NCI-H2171 treated with DMSO at 0.1 percent for 48 hours (cell line): ENCODE data around the gene MAEA.
A peak's percentile ranks its signal among the peaks of the same experiment; 100 is the strongest.

ENCODE experiments used
- DNase-seq: peaks from one replicate; lab custom pipeline; 2025; lab: John Stamatoyannopoulos, UW

MAEA gene

GRCh38 chr4:1289207-1290164 lies at the start of gene MAEA:
MAEA (plus strand) TSS chr4:1289891; CDS start chr4:1289914, 23 bp downstream.
- peak; percentile 88 for DNase-seq

- no peak for DNase-seq
These were observed 49.8 kb upstream of the MAEA start for GRCh38 chr4:1239950-1240307.

GRCh38 chr4:1240721-1241465 lies 48.8 kb upstream of the MAEA start:
- no peak for DNase-seq

DNA sequence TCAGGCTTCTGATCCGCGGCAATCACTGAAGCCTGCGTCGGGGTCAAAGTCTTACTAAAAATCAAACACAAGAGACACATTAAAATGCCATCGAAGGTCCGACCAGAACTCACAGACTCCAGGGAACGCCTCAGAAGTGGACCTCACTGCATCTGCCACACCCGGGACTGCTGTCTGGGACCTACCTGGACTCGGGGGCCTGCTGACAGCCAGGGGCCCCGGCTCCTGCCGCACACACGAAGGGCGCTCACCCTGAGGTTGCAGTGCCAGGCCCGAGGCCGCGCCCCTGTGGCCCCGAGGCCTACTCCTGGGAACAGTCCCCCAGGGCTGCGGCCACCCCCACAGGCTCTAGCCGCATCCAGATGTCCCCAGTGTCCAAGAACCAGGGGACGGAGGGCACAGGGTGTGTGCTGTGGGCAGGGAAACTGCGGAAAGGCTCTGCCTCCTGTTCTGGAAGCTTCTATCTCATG lies 48.2 kb upstream of the MAEA start:
- DNase-seq, result no peak

DNA sequence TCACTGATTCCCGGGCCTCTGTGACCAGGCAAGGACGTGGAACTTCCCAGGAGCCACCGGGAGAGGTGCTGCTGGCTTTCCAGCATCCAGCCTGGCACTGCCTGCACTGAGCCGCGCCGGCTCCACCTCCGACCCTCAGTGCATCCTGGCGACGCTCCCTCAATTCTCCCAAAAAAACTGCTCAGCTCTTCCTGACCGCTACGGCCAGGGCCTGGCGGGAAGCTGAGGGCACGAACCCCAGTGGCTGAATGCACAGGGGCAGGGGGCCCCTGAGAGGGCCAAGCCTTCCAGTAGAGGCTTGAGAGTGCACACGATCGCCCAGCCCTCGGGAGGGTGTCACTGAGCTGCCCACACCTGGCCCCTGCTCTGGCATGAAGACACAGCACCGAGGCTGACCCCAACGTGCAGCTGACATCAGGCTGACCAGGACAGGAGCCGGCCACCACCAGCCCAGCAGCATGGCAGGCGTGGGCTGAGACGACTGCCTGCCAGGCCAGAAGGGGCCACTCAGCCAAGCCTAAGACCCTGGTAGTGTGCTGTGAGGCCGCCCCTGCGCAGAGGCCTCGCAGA lies 47.7 kb upstream of the MAEA start:
- no peak for DNase-seq

DNA sequence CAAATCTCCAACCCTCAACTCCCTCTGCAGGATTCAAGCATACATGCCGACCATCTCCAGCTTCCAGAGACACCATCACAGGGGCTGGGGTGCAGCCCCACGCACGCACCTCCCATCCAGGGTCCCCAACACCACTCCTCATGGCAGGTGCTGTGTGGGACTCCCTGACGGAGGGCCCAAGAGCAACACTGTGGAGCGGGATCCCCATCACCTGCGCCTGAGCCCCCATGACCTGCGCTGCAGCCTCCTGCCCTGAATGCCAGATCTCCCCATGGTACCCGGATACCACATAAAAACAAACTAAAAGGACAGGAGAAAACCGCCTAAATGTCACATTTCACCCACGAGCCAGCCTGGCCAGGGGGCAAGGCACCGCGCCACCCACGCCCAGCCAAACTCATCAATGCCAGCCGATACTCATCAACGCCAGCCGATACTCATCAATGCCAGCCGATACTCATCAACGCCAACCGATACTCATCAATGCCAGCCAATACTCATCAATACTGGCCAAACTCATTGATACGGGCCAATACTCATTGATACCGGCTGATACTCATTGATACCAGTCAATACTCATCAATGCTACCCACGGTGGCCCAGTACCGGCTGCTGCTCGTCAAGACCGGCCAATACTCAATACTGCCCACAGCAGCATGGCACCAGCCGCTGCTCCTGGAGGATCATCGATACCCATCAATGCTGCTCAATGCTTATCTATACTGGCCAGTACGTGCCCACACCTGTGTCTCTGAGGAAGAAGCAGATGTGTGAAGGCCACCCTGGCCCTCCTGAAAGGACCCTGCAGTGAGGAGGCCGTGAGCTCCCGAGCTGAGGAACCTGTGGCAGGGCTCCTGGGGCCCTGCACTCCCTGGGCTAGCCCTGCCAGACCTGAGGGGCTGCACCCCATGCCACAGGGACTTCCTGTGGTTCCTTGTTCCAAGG lies 46.9 kb upstream of the MAEA start:
- DNase-seq, result no peak

GRCh38 chr4:1243451-1244080 lies 46.1 kb upstream of the MAEA start:
- no peak for DNase-seq

DNA sequence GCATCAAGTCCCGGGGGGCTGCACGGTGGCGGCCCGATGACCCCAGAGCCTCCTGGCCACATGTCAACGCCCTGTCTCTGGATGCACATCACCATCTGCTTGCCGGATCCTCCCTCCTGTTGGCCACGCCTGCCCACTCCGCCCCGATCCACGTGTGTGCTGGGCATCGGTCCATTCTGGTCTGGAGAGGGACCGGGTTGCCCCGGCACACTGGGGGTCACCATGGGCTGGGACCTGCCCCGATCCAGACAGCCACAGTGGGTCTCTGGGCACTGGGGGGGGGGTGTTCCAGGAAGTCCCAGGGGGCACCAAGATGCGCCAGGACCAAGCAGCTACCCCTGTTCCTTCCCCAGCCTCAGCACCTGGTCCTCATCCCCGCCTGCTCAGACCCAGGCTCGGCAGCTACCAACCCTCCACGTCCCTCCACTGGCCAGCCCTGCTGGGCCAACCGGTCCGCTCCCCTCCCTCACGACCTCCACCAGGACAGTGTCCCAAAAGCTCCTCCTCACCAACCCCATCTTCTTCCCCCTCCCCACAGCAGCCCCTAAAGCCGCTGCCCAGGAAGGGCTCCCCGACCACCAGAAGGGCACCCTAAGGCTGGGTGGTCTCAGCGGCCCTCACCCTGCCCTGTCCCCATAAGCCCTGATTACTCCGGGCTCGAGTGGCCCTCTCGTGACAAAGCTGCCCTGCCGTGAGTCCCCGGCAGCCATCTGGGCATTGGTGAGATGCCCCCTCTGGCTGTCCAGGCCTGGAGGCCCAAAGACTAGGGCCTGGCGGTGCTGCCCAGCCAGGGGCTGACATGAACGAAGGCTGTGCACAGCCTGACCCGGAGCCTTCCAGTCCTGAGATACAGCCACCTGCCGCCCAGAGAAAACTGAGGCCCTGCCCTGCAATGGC lies 45.4 kb upstream of the MAEA start:
- DNase-seq, result no peak

DNA sequence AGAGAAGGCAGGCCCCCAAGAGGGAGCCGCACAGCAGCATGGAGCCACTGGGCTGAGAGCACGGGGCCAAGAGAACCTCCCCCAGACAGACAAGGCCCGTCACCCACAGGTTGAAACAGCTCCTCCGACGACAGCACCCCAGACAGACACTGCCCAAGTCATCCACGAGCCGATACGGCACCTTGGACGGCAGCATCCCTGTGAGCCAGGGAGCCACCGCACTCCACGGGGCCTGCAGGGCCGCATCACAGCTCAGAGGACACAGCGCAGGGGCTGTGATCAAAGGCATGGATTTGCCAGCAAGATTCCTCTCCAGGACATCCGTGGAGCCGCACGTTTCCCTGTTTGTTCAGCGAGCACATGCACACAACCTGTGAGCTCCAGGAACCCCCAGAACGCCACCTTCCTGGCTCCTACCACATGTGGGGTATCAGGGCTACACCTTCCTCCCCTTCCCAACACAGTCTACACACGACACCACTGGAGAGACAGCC lies 44.7 kb upstream of the MAEA start:
- DNase-seq, result no peak

- DNase-seq, result no peak
These were observed 44.1 kb upstream of the MAEA start for GRCh38 chr4:1245481-1246051.

- no peak for DNase-seq
These were observed 43.4 kb upstream of the MAEA start for GRCh38 chr4:1246111-1246881.

- peak; percentile 1 for DNase-seq
These were observed 42.5 kb upstream of the MAEA start for GRCh38 chr4:1246901-1247863.

- no peak for DNase-seq
These were observed 41.8 kb upstream of the MAEA start for GRCh38 chr4:1247864-1248244.

DNA sequence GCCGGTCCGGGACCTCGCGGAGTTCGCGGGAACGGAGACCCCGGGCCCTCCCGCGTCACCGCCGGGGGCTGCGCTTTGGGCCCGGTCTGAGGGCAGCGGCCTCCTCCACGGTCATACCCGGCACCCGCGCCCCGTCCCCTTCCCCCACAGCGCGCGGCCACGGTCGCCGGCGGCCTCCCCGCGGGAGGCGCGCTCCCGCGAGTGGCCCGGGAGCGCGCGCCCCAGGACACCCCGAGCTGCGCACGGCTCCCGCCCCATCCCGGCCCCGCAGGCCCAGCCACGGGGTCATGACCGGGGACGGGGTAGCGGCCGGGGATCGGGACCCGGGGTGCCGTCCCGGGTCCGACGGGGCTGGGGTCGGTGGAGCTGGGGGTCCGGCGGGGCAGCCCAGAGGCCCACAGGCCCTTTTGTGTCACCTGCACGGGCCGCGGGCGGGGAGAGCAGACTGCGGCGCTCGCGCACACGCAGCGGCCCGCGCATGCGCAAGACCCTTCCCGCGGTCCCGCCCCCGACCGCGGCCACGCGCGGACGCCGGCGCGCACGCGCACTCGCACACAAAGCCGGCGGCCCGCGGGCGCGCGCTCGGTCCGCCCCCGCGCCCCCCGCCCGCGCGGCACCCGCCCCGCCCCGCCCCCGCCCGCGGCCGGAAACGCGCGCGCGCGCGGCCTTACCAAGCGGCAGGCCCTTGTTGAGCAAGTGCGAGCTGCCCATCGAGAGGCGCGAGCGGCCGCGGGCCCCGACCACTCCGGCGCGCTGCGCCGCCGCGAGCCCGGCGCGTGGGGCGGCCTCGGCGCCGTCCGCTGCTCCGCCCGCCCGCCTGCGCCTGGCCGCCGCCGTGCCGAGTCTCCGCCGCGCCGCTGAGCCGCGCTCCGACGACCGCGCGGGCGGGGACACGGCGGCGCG lies 41.2 kb upstream of the MAEA start, which contains the start of gene CTBP1:
TSS of gene CTBP1 (minus strand) at position 886 of the 903 bp plus-strand sequence. CDS start 7,799 bp downstream, outside the sequence.
- DNase-seq, result peak; percentile 44

DNA sequence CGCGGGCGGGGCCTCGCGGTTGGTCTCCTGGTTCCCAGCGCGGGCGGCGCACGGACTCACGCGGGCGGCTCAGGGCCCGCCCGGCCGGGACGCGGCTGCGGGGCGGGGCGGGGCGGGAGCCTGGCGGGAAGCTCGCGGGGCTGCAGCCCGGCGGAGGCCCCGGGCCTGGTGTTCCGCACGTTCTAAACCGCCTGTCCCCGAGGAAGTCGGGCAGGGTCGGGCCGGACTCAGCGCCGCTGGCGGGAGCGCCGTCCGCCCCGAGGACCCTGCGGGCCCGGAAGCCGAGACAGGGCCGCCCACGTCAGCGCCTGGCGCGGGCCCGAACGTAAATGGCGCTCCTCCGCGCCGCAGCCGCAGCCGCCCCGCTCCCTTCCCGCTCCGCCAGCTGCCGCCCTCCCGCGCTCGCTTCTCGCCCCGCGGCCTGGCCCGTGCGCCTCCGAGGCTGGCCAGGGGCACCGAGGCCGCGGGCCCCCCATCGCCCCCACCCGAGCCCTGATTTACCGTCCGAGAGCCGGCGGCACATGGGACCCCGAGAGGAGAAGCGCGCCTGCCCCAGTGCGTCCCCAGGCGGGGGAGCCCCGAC lies 40.5 kb upstream of the MAEA start:
- peak; percentile 47 for DNase-seq
